ENCODE data around the gene SENP5. TPM values are rescaled to one million over a fixed set of nuclear protein-coding genes. Genes with fewer than 3 reads are reported as not detected.

Gene SENP5
- total RNA-seq, 1 experiment from 2014 or later, result 27.6 TPM

DNA sequence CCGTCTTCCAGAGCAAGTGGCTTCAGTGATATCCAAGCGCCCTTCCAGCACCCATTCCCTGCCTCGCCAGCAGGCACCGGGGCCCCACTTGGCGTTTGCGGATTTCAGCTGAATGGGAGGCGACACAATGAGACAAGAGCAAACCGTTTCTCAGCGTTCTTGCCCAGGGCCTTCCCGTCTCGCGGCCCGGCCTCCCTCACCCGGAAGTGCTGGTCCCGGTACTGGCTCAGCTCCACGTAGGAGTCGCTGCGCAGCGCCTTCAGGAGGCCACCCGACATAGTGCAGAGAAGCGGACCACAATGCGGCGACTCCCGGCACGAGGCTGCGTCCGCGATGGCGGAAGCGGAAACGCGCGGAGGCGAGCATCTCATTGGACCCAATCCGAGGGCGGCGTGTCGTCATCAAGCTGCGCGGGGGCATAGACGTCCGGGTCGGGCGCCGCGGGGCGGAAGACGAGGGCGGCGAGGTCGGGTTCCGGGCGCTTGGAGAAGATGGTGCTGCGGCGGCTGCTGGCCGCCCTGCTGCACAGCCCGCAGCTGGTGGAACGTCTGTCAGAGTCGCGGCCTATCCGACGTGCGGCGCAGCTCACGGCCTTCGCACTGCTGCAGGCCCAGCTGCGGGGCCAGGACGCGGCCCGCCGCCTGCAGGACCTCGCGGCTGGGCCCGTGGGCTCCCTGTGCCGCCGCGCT is 74.7 kb downstream of the SENP5 start, which contains the start of gene NCBP2:
NCBP2 (minus strand) TSS at position 303 of the 689 bp plus-strand sequence; CDS start at position 278, 25 bp downstream.
- Histone ChIP-seq H2AFZ (ENCODE audit: low read depth, low read length, poor library complexity, severe bottlenecking) (no peak within 1 kb of the TSS), H3K4me2 (ENCODE audit: low read length) (peak within 1 kb of the TSS; percentile 93), H3K9ac (ENCODE audit: low read length) (peak within 1 kb of the TSS; percentile 88), H4K20me1 (ENCODE audit: insufficient read depth) (peaks cover 6% of the 10 kb centered on the region; the same call in 1 of the 2 replicates), H3K4me1 (ENCODE audit: control insufficient read depth in 1 of 2, insufficient read depth in 2 of 2, low read length in 2 of 2) (peaks cover 5 to 15% of the 10 kb centered on the region in 2 experiments; a peak in 2 of 4 replicates), H3K4me3 (replicated peaks in 1 of 2; ENCODE audit: low read depth in 1 of 2, low read length in 2 of 2) (peak within 1 kb of the TSS; percentile 72 to 89), H3K9me2 (ENCODE audit: insufficient read depth) (no peaks in the 10 kb centered on the region), H3K9me3 (ENCODE audit: control insufficient read depth in 1 of 2, insufficient read depth in 1 of 2, low read depth in 1 of 2, low read length in 2 of 2) (no peaks in the 10 kb centered on the region), H3K27ac (ENCODE audit: low read depth, low read length) (peak within 1 kb of the TSS; percentile 93), H3K27me3 (ENCODE audit: insufficient read depth, low read length) (no peaks in the 10 kb centered on the region), H3K36me3 (ENCODE audit: control insufficient read depth in 1 of 2, insufficient read depth in 2 of 2, low read length in 2 of 2) (peaks cover 20 to 28% of the 10 kb centered on the region in 2 experiments; a peak in 3 of 4 replicates), H3K79me2 (ENCODE audit: insufficient read depth, low read length) (peaks cover 71% of the 10 kb centered on the region)
- ChIA-PET POLR2A (interaction anchor here (0.7 to 1.7 kb wide), 6 partner anchors 8 to 413 kb away, joined by 3 to 4 read pairs (median 3); partner anchors contain the start of gene SENP5), RAD21 (ENCODE audit: low non-redundant PET in 1 of 2, low total read pairs in 2 of 2, uncharacterized antibody in 2 of 2, unreplicated experiment in 2 of 2) (interaction anchor here (0.6 to 1.6 kb wide), 4 partner anchors 9 to 374 kb away, joined by 3 to 4 read pairs (median 3); partner anchors contain the start of genes FBXO45 (in 1 of the 2) and WDR53 (in 1 of the 2)), CTCF (interaction anchor here (0.7 to 1.3 kb wide), 5 partner anchors 15 to 414 kb away, joined by 3 to 7 read pairs (median 4); partner anchors contain the start of gene SENP5)
- DNase-seq (ENCODE audit: low read depth, low spot score) (peak; percentile 96), ATAC-seq (peak; percentile 92)
- BruUV-seq (replicated peaks), result no TSS peak
- intact Hi-C loops (cut with micrococcal nuclease), result no loop called here
- TF ChIP-seq YY1 (IDR thresholded peaks at IDR 0.05; ENCODE audit: extremely low read depth, insufficient replicate concordance, low read depth, low read length), result peak; percentile 88
- no peak for TF ChIP-seq FOSL1 (IDR thresholded peaks at IDR 0.05; ENCODE audit: low read depth)
- peak; percentile 95; the same call in 1 of the 2 replicates for TF ChIP-seq CBX3 (IDR thresholded peaks at IDR 0.05; ENCODE audit: low read depth)
- no peak for TF ChIP-seq ZNF274 (IDR thresholded peaks at IDR 0.05; ENCODE audit: low read depth, low read length)
- TF ChIP-seq RAD21 (IDR thresholded peaks at IDR 0.05; ENCODE audit: low read depth), result peak; percentile 57
- peak; percentile 95 for TF ChIP-seq SIN3A (IDR thresholded peaks at IDR 0.05; ENCODE audit: low read depth)
- peak; percentile 89 for TF ChIP-seq POLR2AphosphoS5 (IDR thresholded peaks at IDR 0.05; ENCODE audit: low read depth, low read length)
- peak; percentile 31 for TF ChIP-seq TCF7L2 (IDR thresholded peaks at IDR 0.05; ENCODE audit: borderline replicate concordance, extremely low read depth, insufficient read depth, insufficient read length)
- peak; percentile 95 for TF ChIP-seq ZFX (IDR thresholded peaks at IDR 0.05)
- TF ChIP-seq, protein P1, sequence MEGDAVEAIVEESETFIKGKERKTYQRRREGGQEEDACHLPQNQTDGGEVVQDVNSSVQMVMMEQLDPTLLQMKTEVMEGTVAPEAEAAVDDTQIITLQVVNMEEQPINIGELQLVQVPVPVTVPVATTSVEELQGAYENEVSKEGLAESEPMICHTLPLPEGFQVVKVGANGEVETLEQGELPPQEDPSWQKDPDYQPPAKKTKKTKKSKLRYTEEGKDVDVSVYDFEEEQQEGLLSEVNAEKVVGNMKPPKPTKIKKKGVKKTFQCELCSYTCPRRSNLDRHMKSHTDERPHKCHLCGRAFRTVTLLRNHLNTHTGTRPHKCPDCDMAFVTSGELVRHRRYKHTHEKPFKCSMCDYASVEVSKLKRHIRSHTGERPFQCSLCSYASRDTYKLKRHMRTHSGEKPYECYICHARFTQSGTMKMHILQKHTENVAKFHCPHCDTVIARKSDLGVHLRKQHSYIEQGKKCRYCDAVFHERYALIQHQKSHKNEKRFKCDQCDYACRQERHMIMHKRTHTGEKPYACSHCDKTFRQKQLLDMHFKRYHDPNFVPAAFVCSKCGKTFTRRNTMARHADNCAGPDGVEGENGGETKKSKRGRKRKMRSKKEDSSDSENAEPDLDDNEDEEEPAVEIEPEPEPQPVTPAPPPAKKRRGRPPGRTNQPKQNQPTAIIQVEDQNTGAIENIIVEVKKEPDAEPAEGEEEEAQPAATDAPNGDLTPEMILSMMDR (IDR thresholded peaks at IDR 0.05 in 2 of 3, conservative IDR thresholded peaks at IDR 0.05 in 1 of 3; ENCODE audit: borderline replicate concordance in 1 of 3, insufficient read depth in 1 of 3, low read depth in 2 of 3, low read length in 2 of 3), result peak; percentile 40 to 64 (median 63); a peak in 5 of 6 replicates
- TF ChIP-seq EZH2 (IDR thresholded peaks at IDR 0.05), result no peak
- peak; percentile 92 for TF ChIP-seq SP1 (IDR thresholded peaks at IDR 0.05; ENCODE audit: low read depth)
- TF ChIP-seq EZH2phosphoT487 (IDR thresholded peaks at IDR 0.05; ENCODE audit: borderline replicate concordance), result no peak
- peak; percentile 64 for TF ChIP-seq POLR2A (IDR thresholded peaks at IDR 0.05; ENCODE audit: borderline replicate concordance, extremely low read depth, insufficient read depth, insufficient read length)
- peak; percentile 54; the same call in 1 of the 2 replicates for TF ChIP-seq EGR1 (IDR thresholded peaks at IDR 0.05; ENCODE audit: low read depth)
- no peak for TF ChIP-seq JUND (IDR thresholded peaks at IDR 0.05)
- TF ChIP-seq ELF1 (IDR thresholded peaks at IDR 0.05; ENCODE audit: borderline replicate concordance, low read depth), result peak; percentile 97
- peak; percentile 99 for TF ChIP-seq MAX (IDR thresholded peaks at IDR 0.05)
- no peak for TF ChIP-seq CEBPB (IDR thresholded peaks at IDR 0.05; ENCODE audit: low read depth)
- TF ChIP-seq, protein P2, sequence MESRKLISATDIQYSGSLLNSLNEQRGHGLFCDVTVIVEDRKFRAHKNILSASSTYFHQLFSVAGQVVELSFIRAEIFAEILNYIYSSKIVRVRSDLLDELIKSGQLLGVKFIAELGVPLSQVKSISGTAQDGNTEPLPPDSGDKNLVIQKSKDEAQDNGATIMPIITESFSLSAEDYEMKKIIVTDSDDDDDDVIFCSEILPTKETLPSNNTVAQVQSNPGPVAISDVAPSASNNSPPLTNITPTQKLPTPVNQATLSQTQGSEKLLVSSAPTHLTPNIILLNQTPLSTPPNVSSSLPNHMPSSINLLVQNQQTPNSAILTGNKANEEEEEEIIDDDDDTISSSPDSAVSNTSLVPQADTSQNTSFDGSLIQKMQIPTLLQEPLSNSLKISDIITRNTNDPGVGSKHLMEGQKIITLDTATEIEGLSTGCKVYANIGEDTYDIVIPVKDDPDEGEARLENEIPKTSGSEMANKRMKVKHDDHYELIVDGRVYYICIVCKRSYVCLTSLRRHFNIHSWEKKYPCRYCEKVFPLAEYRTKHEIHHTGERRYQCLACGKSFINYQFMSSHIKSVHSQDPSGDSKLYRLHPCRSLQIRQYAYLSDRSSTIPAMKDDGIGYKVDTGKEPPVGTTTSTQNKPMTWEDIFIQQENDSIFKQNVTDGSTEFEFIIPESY (IDR thresholded peaks at IDR 0.05; ENCODE audit: extremely low read depth, insufficient replicate concordance, low read length), result peak; percentile 68

All from HCT116 (cell line).